Neural crest cell (in vitro differentiated cells): ENCODE results near the gene NTSR2. TPM values are rescaled to one million over a fixed set of nuclear protein-coding genes. Genes with fewer than 3 reads are reported as not detected.

Experiments used
- DNase-seq: peaks from one replicate; pipeline ENCODE4 v3.0.0; 2021; ENCODE audit warnings: low read depth, mixed read lengths, low spot score
- H3K27ac Mint-ChIP-seq: one replicate; pipeline ENCODE4 v1.8.0; 2021; ENCODE audit warnings: mild to moderate bottlenecking, mixed read lengths; ENCODE audit not compliant: unreplicated experiment
- H3K27me3 Mint-ChIP-seq: 2 replicates; pipeline ENCODE4 v1.8.0; 2021; ENCODE audit warnings: low read depth, mild to moderate bottlenecking, mixed read lengths
- H3K36me3 Mint-ChIP-seq: 2 replicates; pipeline ENCODE4 v1.8.0; 2021; ENCODE audit warnings: low read depth, mild to moderate bottlenecking, mixed read lengths
- H3K4me1 Mint-ChIP-seq: 2 replicates; pipeline ENCODE4 v1.8.0; 2021; ENCODE audit warnings: mixed read lengths
- H3K4me3 Mint-ChIP-seq: one replicate; pipeline ENCODE4 v1.8.0; 2021; ENCODE audit warnings: mild to moderate bottlenecking, mixed read lengths
- H3K9me3 Mint-ChIP-seq: 2 replicates; pipeline ENCODE4 v1.8.0; 2021; ENCODE audit warnings: mixed read lengths
- total RNA-seq: library from RNA; stranded (reverse); gene quantifications from 2 replicates; pipeline ENCODE4 v1.2.1, GENCODE V29; 2021
- TF ChIP-seq, protein P1 (sequence below): fragments of 200-600 bp; sonication (generic); conservative IDR thresholded peaks from 2 replicates; pipeline ENCODE4 v1.5.0; 2021; ENCODE audit warnings: antibody characterized with exemption, mild to moderate bottlenecking

The NTSR2 gene
- total RNA-seq, 1 donor from 2014 or later = not detected

DNA sequence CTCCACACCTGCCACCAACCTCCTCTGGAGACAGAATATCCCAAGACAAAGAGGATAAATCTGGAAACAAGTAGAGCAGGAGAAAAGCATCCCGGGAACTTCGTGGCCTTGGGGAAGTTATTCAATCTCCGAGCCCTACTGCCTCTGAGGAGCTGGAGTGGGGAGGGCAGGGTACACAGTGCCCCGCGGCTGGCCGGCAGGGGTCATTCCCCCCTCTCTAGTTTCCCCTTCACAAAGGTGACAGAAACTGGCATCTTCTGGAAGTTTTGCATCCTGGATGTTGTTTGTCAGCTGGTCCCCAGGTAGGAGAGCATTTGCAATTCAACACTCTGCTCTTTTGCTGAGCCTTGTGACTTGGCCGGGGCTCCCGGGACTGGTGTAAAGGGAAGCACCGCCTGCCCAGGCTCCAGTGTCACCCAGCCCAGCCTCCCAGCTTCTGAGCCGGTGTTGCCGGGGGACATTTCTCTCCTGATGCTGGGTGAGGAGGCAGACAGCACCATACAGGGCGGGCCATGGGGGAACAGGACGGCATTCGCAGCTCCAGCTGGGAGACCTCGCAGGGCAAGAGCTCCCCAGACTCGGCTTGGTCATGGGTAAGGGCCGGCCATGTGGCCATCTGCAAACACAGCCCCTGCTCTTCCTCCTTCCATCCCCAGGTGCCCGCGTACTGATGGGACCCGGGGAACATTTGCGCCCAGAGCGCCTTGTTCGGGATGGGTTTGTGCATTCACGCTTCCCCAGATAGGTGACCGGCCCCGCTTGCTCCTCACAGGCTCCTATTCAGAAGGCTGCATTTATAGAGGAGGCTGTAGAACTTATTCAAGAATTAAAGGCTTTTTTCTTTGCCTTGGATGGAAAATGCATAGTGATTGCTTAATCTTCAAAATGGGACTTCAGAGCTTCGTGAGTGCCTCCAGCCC lies 7.4 kb upstream of the NTSR2 start:
- no peaks in the 10 kb centered on the region for H3K9me3 Mint-ChIP-seq
- peaks cover 27% of the 10 kb centered on the region for H3K4me1 Mint-ChIP-seq
- TF ChIP-seq, protein P1, sequence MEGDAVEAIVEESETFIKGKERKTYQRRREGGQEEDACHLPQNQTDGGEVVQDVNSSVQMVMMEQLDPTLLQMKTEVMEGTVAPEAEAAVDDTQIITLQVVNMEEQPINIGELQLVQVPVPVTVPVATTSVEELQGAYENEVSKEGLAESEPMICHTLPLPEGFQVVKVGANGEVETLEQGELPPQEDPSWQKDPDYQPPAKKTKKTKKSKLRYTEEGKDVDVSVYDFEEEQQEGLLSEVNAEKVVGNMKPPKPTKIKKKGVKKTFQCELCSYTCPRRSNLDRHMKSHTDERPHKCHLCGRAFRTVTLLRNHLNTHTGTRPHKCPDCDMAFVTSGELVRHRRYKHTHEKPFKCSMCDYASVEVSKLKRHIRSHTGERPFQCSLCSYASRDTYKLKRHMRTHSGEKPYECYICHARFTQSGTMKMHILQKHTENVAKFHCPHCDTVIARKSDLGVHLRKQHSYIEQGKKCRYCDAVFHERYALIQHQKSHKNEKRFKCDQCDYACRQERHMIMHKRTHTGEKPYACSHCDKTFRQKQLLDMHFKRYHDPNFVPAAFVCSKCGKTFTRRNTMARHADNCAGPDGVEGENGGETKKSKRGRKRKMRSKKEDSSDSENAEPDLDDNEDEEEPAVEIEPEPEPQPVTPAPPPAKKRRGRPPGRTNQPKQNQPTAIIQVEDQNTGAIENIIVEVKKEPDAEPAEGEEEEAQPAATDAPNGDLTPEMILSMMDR = no peak
- no peaks in the 10 kb centered on the region for H3K36me3 Mint-ChIP-seq
- no peak for DNase-seq
- no peak overlapping the region for H3K4me3 Mint-ChIP-seq
- H3K27me3 Mint-ChIP-seq = peaks cover 38% of the 10 kb centered on the region
- no peak overlapping the region for H3K27ac Mint-ChIP-seq

DNA sequence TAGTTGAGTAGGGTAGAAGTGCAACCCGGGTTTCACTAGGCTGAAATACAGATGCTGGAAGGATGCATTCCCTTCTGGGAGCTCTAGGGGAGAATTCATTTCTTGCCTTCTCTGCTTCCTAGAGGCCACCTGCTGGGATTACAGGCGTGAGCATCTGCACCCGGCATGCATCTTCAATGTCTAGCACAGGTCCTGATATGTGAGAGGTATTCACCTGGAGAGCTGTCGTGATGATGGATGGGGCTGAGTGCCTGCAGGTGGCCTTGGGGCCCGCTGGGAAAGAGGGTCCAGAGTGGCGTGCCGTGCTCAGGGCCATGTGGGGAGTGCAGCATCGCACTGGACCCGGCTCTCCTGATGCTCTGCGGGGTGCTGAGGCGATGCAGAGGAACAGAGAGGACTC lies 6.6 kb upstream of the NTSR2 start:
- Mint-ChIP-seq H3K27me3 (peaks cover 41% of the 10 kb centered on the region), H3K4me3 (no peak overlapping the region), H3K36me3 (no peaks in the 10 kb centered on the region), H3K4me1 (peaks cover 22% of the 10 kb centered on the region), H3K9me3 (no peaks in the 10 kb centered on the region), H3K27ac (no peak overlapping the region)
- no peak for DNase-seq
- TF ChIP-seq, protein P1 = no peak

DNA sequence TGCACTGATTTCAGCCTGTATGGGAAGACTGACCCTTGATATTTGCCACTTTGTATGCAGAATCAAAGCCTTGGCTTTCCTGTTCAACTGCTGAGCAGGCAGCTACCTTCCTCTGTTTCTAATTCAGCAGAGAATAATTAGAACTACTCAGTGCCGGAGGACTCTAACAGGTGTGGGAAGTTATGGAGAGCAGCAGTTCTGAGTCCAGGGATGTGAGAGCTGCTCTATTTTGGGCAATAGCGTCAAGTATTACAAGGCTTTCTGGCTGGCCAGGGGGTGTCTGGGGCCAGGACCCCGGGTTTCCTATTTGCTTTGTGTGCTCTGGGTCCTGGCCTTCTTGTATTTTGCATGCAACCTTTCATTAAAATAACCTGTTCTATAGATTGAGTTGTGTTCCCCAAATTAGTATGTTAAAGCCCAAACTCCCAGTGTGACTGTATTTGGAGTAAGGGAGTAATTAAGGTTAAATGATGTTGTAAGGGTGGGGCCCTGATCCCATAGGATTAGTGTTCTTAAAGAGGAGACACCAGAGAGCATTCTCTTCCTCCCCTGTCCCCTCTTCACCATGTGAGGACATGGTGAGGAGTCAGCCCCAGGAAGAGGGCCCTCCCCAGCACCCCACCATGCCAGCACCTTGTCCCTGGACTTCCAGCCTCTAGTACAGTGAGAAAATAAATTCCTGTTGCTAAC lies 5.6 kb upstream of the NTSR2 start:
- no peak for DNase-seq
- Mint-ChIP-seq H3K27ac (no peak overlapping the region), H3K4me3 (no peak overlapping the region), H3K36me3 (no peaks in the 10 kb centered on the region), H3K4me1 (peaks cover 13% of the 10 kb centered on the region), H3K9me3 (no peaks in the 10 kb centered on the region), H3K27me3 (peaks cover 46% of the 10 kb centered on the region)
- TF ChIP-seq, protein P1 = no peak

DNA sequence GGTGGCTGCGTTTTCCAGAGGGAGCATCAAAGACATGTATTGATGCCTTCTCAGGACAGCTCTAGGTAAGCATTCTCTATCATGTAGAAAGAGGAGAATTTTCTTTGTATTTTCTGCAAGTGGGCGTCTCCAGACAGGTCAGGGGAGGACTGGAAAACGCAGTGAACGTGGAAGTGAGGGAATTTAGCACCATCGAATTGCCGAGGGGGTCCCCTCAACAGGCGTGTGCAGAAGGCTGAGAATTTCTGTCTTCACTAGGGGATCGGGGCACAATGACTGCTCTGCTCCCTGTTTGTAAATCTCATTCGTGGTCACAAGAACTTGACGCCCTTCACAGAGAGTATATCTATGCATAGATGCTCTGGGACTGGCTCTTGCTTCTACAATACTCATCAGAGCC lies 5.0 kb upstream of the NTSR2 start:
- H3K9me3 Mint-ChIP-seq = no peaks in the 10 kb centered on the region
- TF ChIP-seq, protein P1 = no peak
- H3K27me3 Mint-ChIP-seq = peaks cover 52% of the 10 kb centered on the region
- no peak overlapping the region for H3K27ac Mint-ChIP-seq
- peaks cover 13% of the 10 kb centered on the region for H3K4me1 Mint-ChIP-seq
- H3K36me3 Mint-ChIP-seq = no peaks in the 10 kb centered on the region
- H3K4me3 Mint-ChIP-seq = no peak overlapping the region
- DNase-seq = no peak

DNA sequence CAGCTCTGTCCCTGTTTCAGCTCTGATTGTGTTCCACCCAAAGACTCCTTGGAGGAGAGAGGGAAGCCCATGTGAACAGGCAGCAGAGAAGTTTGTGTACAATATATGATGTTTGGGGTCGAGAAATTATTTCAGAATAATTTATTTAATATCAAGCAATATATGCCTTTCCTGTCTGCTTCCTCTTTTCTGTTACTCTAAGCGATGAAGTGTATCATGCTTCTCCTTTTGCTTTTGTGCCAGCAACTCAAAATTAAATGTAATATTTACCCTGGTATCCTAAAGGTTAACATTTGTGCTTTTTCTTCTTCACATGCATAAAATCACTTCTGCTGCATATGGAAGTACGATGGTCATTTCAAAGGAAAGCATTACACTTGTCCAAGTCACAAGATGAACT lies 2.4 kb upstream of the NTSR2 start:
- TF ChIP-seq, protein P1 = no peak
- no peaks in the 10 kb centered on the region for H3K9me3 Mint-ChIP-seq
- H3K27me3 Mint-ChIP-seq = peaks cover 64% of the 10 kb centered on the region
- DNase-seq = no peak
- no peak overlapping the region for H3K27ac Mint-ChIP-seq
- peaks cover 6% of the 10 kb centered on the region for H3K4me1 Mint-ChIP-seq
- H3K4me3 Mint-ChIP-seq = no peak overlapping the region
- H3K36me3 Mint-ChIP-seq = no peaks in the 10 kb centered on the region
